DOHH2 (cell line): ENCODE data around the gene SCYGR6.

Experiments
- H3F3A ChIP-seq: fragments of 200-600 bp; sonication (generic), shearing (Covaris generic); 2 replicates; pipeline ENCODE4 v1.6.0; 2016; ENCODE audit warnings: antibody characterized with exemption, mild to moderate bottlenecking; ENCODE audit not compliant: control insufficient read depth, insufficient read depth
- H3K27ac ChIP-seq: fragments of 200-600 bp; sonication (generic); 2 replicates; pipeline ENCODE4 v1.5.1; 2014; ENCODE audit warnings: low read depth, mild to moderate bottlenecking, low read length, moderate library complexity
- H3K27me3 ChIP-seq: fragments of 200-600 bp; sonication (generic); 2 replicates; pipeline ENCODE4 v1.6.1; 2014; ENCODE audit warnings: mild to moderate bottlenecking, low read length, mixed read lengths; ENCODE audit not compliant: control insufficient read depth
- H3K36me3 ChIP-seq: fragments of 200-600 bp; sonication (generic); 2 replicates; pipeline ENCODE4 v1.6.1; 2014; ENCODE audit warnings: mild to moderate bottlenecking, low read length, moderate library complexity, mixed read lengths; ENCODE audit not compliant: control insufficient read depth
- H3K4me1 ChIP-seq: fragments of 200-600 bp; sonication (generic); 2 replicates; pipeline ENCODE4 v1.6.1; 2014; ENCODE audit warnings: mild to moderate bottlenecking, low read length, mixed read lengths; ENCODE audit not compliant: control insufficient read depth
- H3K4me2 ChIP-seq: fragments of 200-600 bp; sonication (generic); 2 replicates; pipeline ENCODE4 v1.6.0; 2014; ENCODE audit warnings: mild to moderate bottlenecking, low read length, moderate library complexity
- H3K4me3 ChIP-seq: fragments of 200-600 bp; sonication (generic); 2 replicates; pipeline ENCODE4 v1.5.1; 2014; ENCODE audit warnings: mild to moderate bottlenecking, low read length, mixed read lengths
- H3K79me2 ChIP-seq: fragments of 200-600 bp; sonication (generic); 2 replicates; pipeline ENCODE4 v1.6.1; 2014; ENCODE audit warnings: mild to moderate bottlenecking, low read length, mixed read lengths; ENCODE audit not compliant: control insufficient read depth
- H3K9me2 ChIP-seq: fragments of 200-600 bp; sonication (generic); replicated peaks from 2 replicates; pipeline ENCODE4 v1.6.1; 2014; ENCODE audit warnings: mild to moderate bottlenecking, low read length, mixed read lengths; ENCODE audit not compliant: control insufficient read depth
- H3K9me3 ChIP-seq: fragments of 200-600 bp; sonication (generic); 2 replicates; pipeline ENCODE4 v1.6.1; 2014; ENCODE audit warnings: antibody characterized with exemption, low read length, mixed read lengths; ENCODE audit not compliant: control insufficient read depth, insufficient read depth
- H4K20me1 ChIP-seq: fragments of 200-600 bp; sonication (generic); 2 replicates; pipeline ENCODE4 v1.6.0; 2014; ENCODE audit warnings: low read depth, mild to moderate bottlenecking, antibody characterized with exemption, low read length, moderate library complexity; ENCODE audit not compliant: control insufficient read depth, insufficient read depth
- CTCF ChIP-seq: fragments of 200-600 bp; sonication (generic); IDR thresholded peaks from one replicate; pipeline ENCODE4 v1.5.1; 2014; ENCODE audit warnings: antibody characterized with exemption, mild to moderate bottlenecking, low read depth, low read length; ENCODE audit not compliant: poor library complexity, severe bottlenecking
- EZH2phosphoT487 ChIP-seq: fragments of 200-600 bp; sonication (generic); IDR thresholded peaks from 2 replicates; pipeline ENCODE4 v1.6.1; 2017; ENCODE audit warnings: borderline replicate concordance, mild to moderate bottlenecking, antibody characterized with exemption, low read length, moderate library complexity, mixed read lengths

Gene SCYGR6

GRCh38 chr2:227684258-227684657 is 40.3 kb downstream of the SCYGR6 start:
- Histone ChIP-seq H3K9me2 (no peaks in the 10 kb centered on the region), H3K36me3 (no peaks in the 10 kb centered on the region), H4K20me1 (no peaks in the 10 kb centered on the region), H3K27ac (no peak overlapping the region), H3K9me3 (no peaks in the 10 kb centered on the region), H3K4me3 (no peak overlapping the region), H3K4me2 (no peak overlapping the region), H3F3A (no peaks in the 10 kb centered on the region), H3K4me1 (no peaks in the 10 kb centered on the region), H3K79me2 (no peaks in the 10 kb centered on the region), H3K27me3 (no peaks in the 10 kb centered on the region)
- TF ChIP-seq CTCF (no peak), EZH2phosphoT487 (no peak)

GRCh38 chr2:227677928-227678327 is 46.6 kb downstream of the SCYGR6 start:
- no peak overlapping the region for H3K4me2 ChIP-seq
- H4K20me1 ChIP-seq: no peaks in the 10 kb centered on the region
- no peaks in the 10 kb centered on the region for H3K4me1 ChIP-seq
- H3K36me3 ChIP-seq: no peaks in the 10 kb centered on the region
- H3K9me3 ChIP-seq: no peaks in the 10 kb centered on the region
- no peak overlapping the region for H3K4me3 ChIP-seq
- H3K27ac ChIP-seq: no peak overlapping the region
- H3F3A ChIP-seq: no peaks in the 10 kb centered on the region
- no peaks in the 10 kb centered on the region for H3K27me3 ChIP-seq
- no peak for TF ChIP-seq EZH2phosphoT487
- TF ChIP-seq CTCF: no peak
- no peaks in the 10 kb centered on the region for H3K79me2 ChIP-seq
- H3K9me2 ChIP-seq: no peaks in the 10 kb centered on the region

GRCh38 chr2:227674485-227674884 is 50.1 kb downstream of the SCYGR6 start:
- H3K9me3 ChIP-seq: no peaks in the 10 kb centered on the region
- H3K4me2 ChIP-seq: no peak overlapping the region
- no peaks in the 10 kb centered on the region for H3K9me2 ChIP-seq
- H3K79me2 ChIP-seq: no peaks in the 10 kb centered on the region
- H3K36me3 ChIP-seq: no peaks in the 10 kb centered on the region
- TF ChIP-seq CTCF: no peak
- TF ChIP-seq EZH2phosphoT487: no peak
- no peaks in the 10 kb centered on the region for H3K4me1 ChIP-seq
- H3K27ac ChIP-seq: no peak overlapping the region
- H4K20me1 ChIP-seq: no peaks in the 10 kb centered on the region
- no peaks in the 10 kb centered on the region; the same call in 1 of the 2 replicates for H3K27me3 ChIP-seq
- H3F3A ChIP-seq: no peaks in the 10 kb centered on the region
- no peak overlapping the region for H3K4me3 ChIP-seq
